SK-N-MC (cell line): Measurements from ENCODE around the gene CHRM5.

Source experiments
- FOXP2 ChIP-seq: optimal IDR thresholded peaks from 2 replicates; pipeline ENCODE3; 2011; ENCODE audit warnings: mild to moderate bottlenecking, moderate library complexity; ENCODE audit not compliant: insufficient read depth; ENCODE audit errors: extremely low read length, control extremely low read depth
- POLR2AphosphoS5 ChIP-seq: IDR thresholded peaks from 2 replicates; pipeline ENCODE4 v1.6.1; 2012; ENCODE audit warnings: mild to moderate bottlenecking, low read depth, low read length, borderline replicate concordance

DNA sequence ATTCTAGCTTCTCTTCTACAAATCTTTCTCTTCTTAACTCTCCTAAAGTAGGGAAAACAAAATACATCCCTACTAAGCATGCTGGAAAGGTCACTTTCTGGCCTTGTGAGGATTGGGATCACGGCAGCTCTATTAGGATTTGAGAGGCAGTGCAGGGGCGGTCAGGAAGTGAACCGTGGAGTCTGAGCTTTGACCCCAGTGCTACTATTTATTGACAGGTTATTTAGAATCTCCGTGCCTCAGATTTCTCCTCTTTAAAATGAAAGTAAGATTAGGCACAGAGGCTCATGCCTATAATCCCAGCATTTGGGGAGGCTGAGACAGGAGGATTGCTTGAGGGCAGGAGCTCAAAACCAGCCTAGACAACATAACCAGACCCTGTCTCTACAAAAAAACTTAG lies 42.0 kb upstream of the CHRM5 start:
- no peak for TF ChIP-seq POLR2AphosphoS5
- TF ChIP-seq FOXP2, result no peak
